ENCODE results near the gene RAB6B.

RAB6B gene

DNA sequence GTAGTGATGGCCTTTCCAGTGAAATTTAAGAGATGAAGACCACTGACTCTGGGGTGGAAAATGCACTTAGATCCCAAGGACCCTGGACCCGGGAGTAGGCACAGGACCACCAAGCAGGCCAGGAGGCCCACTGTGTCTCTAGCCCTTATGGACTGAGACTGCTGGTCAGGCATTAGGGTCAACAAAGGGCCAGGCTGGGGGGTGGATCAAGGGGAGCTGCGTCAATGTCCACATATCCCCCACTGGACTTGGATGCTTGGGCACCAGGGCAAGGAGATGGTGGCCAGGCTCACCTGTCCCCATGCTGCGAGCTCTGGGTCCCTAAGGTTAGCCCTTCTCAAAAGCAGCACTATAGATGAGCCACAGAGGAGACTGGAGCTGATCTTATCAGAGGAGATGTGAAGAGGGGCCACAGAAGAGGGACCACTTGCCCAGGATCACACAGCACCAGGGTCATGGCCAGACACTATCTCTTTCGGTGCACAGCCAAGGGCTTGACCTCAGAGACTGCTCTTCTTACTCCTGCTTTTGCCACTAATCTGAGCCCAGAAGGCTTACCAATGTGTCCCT, 14.7 kb downstream of the RAB6B start:
- DNase-seq = no peak

DNA sequence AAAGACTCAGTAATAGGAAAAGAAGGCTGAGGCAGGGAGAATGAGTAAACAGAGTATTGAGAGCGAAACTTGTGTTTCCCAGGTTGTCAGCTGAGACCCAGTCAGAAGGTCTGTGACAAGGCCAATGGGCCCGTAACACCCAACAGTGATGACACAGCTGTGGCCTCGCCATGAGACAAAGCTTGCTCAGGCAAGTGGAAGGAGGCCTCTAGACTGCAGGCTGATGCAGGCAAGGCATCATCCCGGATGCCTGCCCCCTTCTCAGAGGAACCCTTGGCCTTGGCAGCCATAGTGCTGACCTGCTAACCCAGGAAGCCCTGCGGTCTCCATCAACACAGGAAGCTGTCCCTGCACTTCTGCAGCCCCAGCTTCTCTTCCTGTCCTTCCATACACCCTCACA, 15.4 kb downstream of the RAB6B start:
- no peak for DNase-seq

DNA sequence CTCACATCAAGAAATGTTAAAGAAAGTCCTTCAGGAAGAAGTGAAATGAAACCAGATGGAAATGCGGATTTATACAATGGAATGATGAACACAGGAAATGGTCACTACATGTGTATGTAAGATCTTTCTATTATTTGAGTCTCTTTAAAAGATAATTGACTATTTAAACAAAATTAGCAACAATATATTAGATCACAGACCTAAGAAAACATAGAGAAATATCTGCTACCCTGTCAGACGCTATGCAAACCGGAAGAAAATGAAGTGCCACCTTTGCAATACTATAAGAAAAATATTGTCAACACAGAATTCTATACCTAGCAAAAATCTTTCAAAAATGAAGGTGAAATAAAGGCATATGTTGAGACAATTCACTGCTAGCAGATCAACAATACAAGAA, 17.2 kb downstream of the RAB6B start:
- DNase-seq = no peak

DNA sequence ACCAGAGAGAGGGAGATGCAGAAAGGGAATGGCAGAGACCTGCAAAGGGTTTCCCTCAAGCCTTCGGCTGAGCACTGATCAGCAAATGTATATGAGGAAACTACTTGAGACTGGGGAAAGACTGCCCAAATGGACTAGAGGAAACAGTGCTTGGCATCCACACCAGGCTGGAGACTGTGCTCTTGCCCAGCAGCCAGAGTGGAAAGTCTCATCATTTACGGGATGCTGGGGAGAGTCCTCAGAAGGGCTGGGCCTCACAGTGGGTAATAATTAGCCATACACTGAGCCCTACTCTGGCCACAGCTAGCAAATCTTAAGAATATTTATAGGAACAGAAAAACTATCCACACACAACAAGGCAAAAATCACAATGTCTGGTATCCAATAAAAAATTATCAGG, 18.5 kb downstream of the RAB6B start:
- DNase-seq = no peak

DNA sequence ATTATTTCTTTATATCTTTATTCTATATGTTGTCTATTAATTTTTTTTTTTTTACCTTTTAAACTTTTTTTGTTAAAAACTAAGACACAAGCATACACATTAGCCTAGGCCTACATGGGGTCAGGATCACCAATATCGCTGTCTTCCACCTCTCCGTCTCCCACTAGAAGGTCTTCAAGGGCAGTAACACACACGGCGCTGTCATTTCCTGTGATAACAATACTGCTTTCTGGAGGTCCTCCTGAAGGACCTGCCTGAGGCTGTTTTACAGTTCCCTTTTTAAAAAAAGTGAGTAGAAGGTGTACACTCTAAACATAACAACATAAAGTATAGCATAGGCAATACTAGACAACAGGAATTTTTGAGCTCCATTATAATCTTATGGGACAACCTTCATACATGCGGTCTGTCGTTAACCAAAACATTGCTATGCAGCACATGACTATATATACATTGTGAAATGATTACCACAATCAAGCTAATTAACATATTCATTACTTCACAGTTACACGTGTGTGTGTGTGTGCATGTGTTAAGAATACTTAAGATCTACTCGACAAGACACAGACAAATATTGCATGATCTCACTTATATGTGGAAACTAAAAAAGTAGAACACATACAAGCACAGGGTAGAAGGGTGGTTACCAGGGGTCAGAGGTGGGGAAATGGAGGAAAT, 20.8 kb downstream of the RAB6B start:
- no peak for DNase-seq

DNA sequence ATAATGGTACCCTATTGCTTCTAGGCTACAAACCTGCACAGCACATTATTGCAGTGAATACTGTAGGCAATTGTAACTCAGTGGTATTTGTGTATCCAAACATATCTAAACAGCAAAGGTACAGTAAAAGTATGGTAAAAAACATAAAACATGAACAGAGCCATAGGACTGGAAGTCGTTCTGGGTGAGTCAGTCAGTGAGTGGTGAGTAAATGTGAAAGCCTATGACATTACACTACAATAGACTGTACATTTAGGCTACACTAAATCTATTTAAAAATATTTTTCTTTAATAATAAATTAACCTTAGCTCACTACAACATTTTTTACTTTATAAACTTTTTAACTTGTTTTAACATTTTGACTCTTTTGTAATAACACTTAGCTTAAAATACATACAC, 21.3 kb downstream of the RAB6B start:
- DNase-seq = no peak

DNA sequence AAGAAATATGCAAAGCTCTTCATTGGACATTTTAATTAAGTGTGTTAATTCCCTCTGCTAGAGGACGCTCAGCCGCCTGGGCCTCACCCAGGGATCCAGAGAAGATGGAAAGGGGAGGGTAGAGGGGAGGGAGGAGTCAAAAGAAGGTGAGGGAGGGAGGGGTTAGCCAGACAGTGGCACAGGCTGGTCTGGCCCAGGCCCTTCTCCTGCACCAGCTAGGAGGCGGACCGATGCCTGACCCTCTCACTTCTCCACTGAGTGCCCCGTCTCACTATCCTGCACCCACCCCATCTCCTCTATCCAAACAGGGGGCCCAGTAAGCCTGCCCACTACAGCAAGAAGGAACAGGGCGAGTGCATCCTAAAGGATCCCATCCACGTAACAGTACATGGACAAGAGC, 22.9 kb downstream of the RAB6B start:
- no peak for DNase-seq

DNA sequence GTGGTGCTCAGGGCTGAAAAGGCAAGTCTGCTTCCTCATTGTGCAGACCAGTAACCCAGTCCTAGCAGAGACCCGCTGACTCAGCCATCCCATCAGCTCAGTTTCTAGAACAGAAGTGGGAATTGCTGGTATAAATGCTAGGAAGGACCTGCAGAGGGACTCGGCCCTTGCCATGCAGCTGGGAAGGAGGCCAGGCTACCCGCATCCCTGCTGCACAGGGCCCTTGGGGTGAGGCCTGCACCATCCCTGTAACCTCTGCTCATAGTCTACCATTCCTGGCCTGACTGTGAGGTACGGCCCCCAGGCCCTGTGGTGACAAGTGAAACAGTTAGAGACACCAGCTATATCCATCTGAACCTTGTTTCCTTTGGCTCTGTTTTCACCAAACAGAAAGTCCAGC, 23.5 kb downstream of the RAB6B start:
- no peak for DNase-seq

DNA sequence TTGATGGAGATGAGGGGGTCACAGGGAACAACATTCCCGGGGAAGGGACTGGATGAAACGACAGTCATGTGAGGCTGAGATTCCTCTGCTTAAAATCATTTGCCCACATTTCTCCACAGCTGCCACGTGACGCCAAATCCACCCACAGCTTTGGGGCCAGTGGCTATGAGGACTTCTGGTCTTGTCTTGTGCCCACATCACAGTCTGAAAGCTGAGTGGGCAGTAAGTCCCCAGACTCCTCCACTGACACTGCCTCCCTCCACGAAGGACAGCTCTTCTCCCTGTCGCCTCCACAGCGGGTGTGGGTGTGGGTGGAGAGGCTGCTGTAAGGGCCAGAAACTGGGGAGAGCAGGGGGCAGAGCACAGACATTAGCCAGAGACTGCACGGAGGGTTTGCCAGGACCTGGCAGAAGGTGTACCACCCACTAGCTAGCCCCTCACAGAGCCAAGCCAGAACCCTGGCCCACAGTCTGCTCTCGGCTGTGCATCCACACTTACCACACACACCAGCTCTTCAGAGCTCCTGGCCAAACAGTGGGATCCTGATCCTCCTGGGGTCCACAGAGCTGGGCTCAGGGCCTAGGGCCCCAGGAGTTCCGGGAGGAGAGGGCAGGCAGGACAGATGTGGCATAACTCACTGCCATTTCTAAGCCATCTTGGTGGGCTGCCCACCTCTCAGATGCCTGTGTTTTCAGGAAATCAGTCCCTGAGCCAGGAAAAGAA, 24.2 kb downstream of the RAB6B start:
- DNase-seq = no peak

DNA sequence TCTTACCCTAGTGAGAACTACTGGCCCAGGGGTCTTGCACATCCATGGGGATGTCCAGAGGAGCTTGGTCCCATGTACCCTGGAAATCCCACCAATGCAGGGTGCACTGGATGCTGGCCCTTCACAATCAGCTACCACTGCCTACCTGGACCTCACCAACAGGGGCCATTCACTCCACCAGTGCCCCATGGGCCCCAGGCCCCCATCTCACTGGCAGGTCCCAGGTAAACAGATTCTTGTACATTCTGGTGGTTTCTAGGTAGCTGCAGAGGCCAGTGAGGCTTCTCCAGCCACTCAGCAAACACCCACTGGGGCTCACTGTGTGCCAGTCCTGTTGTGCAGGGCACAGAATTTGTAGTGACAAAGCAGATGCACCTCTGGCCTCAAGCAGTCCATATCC, 24.9 kb downstream of the RAB6B start:
- DNase-seq = no peak

DNA sequence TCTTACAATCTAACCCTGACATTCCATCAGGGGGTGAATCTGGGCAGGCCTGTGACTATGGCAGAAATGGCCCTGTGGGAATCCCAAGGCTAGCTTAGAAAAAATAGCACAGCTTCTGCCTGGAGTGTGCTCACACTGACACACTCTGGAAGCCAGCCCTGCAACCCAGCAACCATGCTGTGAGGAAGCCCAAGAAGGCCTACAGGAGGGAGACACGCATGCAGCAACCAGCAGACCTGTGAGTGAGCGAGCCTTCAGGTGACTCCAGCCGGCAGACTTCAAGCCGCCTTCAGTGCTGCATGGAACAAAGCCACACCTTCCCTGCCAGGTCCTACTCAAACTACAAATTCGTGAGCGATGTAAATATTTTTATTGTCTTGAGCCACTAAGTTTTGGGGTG, 26.1 kb downstream of the RAB6B start:
- no peak for DNase-seq

DNA sequence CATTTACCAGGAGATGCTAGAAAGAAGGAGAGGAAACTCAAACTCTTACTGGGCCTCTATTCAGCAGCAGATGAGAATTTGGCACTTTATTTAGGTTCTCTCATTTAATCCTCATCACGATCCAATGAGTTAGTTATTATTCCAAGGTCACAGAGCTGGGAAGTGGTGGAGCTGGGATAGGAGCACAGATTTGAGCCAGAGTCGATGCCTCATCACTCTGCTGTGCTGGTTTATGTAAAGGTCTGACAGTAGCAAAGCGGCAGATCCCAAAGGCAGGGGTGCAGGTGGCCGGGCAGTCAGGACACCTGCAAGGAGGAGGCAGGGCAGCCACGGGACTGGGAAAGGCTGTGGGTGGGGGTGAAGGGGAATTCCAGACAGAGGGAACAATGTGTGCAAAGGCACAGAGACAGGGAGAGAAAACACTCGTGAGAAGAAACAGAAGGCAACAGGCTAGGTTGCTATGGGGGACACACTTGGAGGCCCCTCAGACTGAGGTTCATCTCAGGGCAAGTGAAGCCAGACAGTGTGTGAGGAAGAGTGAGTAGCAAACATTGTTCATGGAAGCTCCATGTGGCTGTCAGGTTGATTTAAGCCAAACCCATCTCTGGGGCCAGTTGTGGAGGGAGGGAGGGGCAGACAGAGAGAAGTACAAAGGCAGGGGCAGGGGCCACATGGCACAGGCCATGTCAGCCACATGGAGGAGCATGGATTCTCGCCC, 26.8 kb downstream of the RAB6B start:
- no peak for DNase-seq

DNA sequence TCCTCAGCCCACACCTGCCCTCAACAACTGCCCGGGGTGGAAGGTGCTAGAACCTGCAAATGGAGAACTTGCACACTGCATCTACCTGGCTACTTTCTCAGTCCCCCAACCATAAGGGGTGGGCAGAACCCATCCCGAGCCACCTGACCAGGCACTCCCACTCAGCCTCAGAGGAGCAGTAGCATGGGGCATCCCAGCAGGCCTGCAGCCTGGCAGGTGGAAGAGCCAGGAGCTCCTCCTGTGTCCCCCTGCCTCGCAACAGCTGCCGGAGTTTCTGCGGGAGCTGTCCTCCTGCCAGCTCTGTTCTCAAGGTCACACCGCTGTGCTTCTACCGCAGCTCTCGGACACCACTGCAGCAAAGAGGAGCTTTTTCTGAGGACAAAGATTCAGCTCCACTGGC, 27.5 kb downstream of the RAB6B start:
- DNase-seq = no peak

DNA sequence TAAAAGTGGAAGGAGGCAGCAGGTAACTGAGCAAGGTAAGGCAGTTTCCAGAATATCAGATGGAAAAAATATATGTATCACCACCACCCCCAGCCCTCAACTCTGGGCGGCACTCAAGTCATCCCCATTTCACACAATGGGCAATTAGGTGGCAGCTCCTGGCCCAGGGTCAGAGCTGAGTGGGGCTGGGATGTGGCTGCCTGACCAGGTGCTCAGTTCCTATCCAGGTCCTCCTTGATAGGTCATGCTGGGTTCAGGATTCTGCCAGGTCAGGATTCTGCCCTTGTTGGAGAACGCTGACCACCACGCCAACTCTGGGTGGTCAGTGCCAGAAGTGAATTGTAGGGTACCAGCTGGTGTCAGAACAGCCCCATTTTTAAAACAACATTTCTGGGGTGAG, 29.5 kb downstream of the RAB6B start:
- DNase-seq = no peak

DNA sequence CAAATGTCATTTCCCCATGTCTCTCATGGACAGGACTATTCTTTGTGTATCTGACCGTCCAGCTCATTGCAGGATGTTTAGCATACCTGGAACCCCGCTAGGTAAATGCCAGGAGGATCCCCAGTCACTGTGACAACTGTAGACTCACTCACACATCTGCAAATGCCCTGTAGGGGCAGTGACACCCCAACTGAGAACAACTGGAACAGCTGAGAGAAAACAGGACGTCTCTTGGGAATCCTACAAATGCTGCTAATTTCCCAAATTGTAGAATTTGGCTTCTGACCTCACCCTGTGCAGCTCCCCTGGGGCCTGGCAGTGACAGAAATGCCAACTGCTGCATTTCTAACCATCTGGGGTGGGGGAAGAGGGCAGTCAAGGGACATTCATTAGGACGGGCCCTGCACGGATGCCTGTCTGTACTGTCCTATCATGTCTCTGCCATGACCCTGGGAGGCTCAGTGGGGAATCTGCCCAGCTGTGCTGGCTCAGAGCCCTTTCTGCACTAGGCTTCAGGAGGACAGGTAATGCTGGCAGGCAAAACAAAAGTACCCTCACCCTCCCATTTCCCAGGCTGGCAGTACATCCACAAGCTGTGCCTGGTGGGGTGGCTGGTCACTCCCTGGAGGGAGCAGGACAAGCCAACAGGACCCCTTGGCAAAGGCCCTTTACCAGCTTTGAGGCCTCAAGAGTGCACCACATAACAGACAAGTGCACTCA, 30.4 kb downstream of the RAB6B start:
- DNase-seq = no peak

DNA sequence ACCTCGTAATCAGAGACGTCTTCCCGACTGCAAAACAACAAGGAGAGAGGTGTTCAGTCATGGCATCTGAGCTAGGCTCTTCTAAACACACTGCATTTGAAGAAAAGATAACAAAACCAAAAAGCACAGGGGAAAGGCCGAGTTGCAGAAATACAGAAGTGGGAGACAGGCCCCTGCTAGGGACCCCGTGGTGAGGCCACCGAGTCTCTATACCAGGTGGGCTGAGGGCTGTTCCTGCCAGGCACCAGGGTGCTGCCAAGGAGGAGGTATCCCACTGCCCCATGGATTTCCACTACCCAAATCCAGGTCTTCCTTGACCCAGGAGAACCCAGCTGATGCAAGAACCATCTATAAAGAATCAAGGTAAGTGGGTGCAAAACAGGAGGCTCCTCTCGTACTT, 31.1 kb downstream of the RAB6B start:
- no peak for DNase-seq

DNA sequence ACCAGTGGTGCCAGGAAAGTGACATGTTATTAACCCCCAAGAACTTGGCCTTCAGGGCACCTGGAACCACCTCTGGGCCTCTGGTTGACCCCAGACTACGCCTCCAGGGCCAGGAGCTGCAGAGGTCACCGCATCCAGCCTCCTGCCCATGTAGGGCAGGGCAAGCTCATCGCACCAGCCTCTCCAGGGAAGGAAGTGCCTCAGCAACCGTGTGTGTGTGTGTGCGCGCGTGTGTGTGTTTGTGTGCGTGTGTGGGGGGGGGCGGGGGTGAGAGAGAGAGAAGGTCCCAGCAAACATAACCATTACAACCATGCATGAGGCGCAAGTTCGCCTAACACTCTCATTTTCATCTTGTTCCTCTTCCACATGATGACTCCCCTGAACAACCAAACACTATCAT, 31.8 kb downstream of the RAB6B start:
- no peak for DNase-seq

DNA sequence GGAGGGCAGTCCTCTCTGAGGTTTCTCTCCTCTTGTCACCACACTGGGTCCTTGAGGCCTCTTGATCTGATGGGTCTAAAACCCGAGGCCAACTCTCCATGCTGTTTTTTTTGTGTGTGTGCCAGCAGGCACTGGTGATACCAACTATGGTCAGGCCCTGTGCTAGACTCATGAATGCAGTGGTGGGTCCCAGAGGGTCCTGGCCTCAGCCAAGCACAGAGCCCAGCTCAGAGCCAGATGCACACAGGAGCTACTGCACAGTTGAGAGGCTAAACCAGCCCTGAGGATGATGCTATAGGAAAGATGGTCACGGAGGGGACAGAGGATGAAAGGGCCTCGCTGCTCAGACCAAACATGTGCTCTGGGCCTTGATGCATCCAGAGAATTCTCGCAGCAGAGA, 33.5 kb downstream of the RAB6B start:
- DNase-seq = no peak

DNA sequence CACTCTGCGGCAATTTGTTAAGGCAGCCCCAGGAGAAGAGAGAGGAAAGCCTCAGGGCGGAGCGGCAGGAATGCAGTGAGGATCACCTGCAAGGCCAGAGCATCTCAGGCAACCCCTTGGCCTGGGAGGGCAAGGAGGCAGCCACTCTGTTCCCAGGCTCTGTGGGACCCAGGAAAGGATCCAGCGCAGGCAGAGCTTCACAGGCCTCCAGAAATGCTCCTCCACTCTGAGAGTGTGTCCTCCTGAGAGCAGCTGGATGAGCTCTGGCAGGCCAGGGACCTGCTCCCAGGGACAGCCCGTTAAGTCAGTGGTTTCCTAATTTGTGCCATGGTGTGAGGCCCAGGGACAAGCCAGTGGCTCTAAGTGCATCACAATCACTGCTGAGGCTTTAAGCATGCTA, 35.2 kb downstream of the RAB6B start:
- no peak for DNase-seq

DNA sequence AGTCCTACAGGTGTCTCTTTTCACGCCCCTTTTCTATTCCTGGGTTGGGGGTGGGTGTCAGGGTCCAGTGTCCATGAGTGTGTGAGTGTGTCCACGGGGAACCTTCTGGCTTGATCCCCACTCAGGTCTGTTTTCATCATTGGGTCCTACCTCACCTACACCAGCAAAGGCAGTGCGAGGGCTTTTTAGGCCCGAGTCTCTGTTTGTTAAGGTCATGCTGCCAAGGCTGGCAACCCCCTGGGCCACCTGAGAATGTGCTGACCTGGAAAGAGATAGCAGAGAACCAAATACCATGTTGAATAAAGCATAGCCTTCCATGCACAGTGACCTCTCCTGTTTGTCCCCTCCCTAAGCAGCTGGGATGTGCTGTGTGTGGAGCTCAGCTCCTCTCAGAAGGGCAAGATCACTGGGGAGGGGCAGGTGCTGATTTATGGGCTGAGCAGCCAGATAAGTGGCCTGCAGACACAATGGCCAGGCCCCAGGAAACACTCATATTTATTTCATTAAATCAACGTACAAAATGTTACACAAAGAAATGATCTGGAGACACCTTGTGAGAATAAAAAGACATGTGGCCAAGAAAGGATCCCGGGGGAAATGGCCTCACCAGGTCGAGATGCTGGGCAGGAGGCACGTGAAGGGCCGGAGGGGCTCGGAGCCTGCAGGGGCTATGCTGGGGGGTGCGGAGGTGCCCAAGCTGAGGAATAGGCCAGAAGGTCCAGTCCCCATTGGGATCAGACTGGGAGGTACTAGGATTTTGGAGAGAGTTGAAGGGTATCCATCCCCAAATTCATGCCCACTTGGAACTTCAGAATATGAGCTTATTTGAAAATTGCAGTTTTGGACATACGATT, 36.1 kb downstream of the RAB6B start:
- no peak for DNase-seq

DNA sequence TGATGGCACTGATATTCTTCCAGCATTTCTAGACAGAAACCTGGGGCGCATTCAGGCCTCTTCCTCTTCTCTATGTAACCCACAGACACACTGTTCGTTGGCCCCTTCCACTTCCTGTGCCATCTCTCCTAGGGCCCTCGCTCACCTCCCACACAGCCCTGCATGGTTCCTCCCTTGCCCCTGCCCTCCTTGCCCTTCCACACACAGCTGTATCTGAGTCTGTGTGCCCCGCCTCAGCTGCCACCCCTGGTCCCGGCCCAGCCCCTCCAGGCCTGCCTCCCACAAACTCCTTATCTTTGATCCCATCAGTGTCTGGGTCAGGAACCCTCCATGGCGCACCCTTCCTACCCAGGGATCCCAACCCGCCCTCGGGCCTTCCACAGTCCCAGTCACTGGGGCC, 37.9 kb downstream of the RAB6B start:
- DNase-seq = no peak

DNA sequence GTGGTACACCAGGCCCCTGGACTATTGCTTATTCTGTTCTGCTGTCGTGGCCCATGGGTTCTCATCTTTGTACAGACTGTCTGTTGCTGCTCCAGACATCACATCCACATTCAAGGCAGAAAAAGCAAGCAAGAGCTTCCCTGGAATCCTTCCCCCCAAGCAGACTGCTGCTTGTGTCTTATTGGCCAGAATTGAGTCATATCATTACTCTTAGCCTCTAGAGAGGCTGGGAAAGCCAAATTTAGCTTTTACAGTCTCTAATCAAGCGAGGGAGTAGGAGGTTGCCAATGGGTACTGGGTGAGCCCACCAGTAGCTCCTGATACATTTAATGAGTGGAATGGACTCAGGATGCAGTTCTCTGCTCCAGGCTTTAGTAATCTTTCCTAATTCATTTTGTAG, 39.4 kb downstream of the RAB6B start:
- DNase-seq = no peak

All from NCI-H2081 treated with DMSO at 0.1 percent for 48 hours (cell line).